K562 (cell line): ENCODE measurements around the gene HUNK. TPM values are rescaled to one million over a fixed set of nuclear protein-coding genes. Genes with fewer than 3 reads are reported as not detected.

ENCODE experiments used
- ATAC-seq: fragments of 200-7000 bp; cut with Tn5 transposase; 3 replicates; pipeline ENCODE4 v1.9.1; 2020; ENCODE audit warnings: moderate library complexity
- BruUV-seq: library from RNA; stranded (reverse); fragments of 400-500 nt; replicated peaks from 2 replicates; lab custom pipeline; 2021; lab: Mats Ljungman, UMichigan
- CTCF ChIA-PET: fragments of 300-600 bp; formaldehyde crosslinking; extraction: SDS; loops from one replicate; lab custom pipeline; 2021; ENCODE audit warnings: low intra/inter-chr PET ratio; lab: Yijun Ruan, JAX
- POLR2A ChIA-PET: fragments of 300-600, 350-650 bp; sonication (Branson Sonifier 250); formaldehyde crosslinking; extraction: SDS; loops from one replicate; lab custom pipeline; 2021; ENCODE audit warnings: antibody characterized with exemption, inconsistent platforms; lab: Yijun Ruan, JAX
- DNase-seq, 4 experiments: peaks; one replicate each; pipeline versions ENCODE4 v3.0.0 to v3.0.0-alpha.2; 2011 to 2018; ENCODE audit warnings: low spot score in 3 of 4, mixed read lengths in 3 of 4; ENCODE audit errors: extremely low read depth in 1 of 4
- FAIRE-seq: peaks from 2 replicates; lab custom pipeline; 2011; peaks lifted over from hg19 to GRCh38; lab: Jason Lieb, UNC
- H2AFZ ChIP-seq: 2 replicates; pipeline ENCODE4 v1.6.0; 2011; ENCODE audit warnings: low read depth, low read length, control low read depth, inconsistent platforms
- H3K27ac ChIP-seq: fragments of 200-600 bp; 3 replicates; pipeline ENCODE4 v1.8.0; 2011; ENCODE audit warnings: low read depth, mild to moderate bottlenecking, control low read depth, inconsistent platforms, low read length, moderate library complexity, mixed read lengths; ENCODE audit errors: extremely low read depth
- H3K27me3 ChIP-seq, 2 experiments: fragments of 300-600 bp in 1 of 2; 2 replicates in 1 of 2; 3 replicates in 1 of 2; pipeline versions ENCODE4 v1.6.0 to v1.8.0; 2011; ENCODE audit warnings: inconsistent platforms in 2 of 2, low read length in 2 of 2, mild to moderate bottlenecking in 1 of 2, mixed read lengths in 1 of 2, moderate library complexity in 1 of 2; ENCODE audit not compliant: control insufficient read depth in 2 of 2, insufficient read depth in 2 of 2
- H3K36me3 ChIP-seq: fragments of 300-600 bp; 3 replicates; pipeline ENCODE4 v1.8.0; 2011; ENCODE audit warnings: mild to moderate bottlenecking, low read length, inconsistent platforms; ENCODE audit not compliant: control insufficient read depth, insufficient read depth
- H3K4me1 ChIP-seq, 2 experiments: fragments of 200-600 bp in 1 of 2; replicated peaks in 1 of 2; 2 replicates in 1 of 2; 3 replicates in 1 of 2; pipeline versions ENCODE4 v1.5.1 to v1.8.0; 2011; ENCODE audit warnings: inconsistent platforms in 2 of 2, low read length in 2 of 2, mild to moderate bottlenecking in 1 of 2, mixed read lengths in 1 of 2, moderate library complexity in 1 of 2; ENCODE audit not compliant: control insufficient read depth in 2 of 2, insufficient read depth in 2 of 2
- H3K4me2 ChIP-seq: 2 replicates; pipeline ENCODE4 v1.6.1; 2011; ENCODE audit warnings: low read length, control low read depth, inconsistent platforms, mixed read lengths; ENCODE audit not compliant: insufficient read depth
- H3K4me3 ChIP-seq: fragments of 200-600 bp; sonication (generic), shearing (Covaris generic); 2 replicates; pipeline ENCODE4 v1.5.1; 2016; ENCODE audit warnings: control low read depth, inconsistent platforms
- H3K79me2 ChIP-seq: fragments of 200-600 bp; 3 replicates; pipeline ENCODE4 v1.8.0; 2011; ENCODE audit warnings: low read length, inconsistent platforms; ENCODE audit not compliant: control insufficient read depth, insufficient read depth
- H3K9ac ChIP-seq, 2 experiments: 2 replicates each; pipeline versions ENCODE4 v1.6.0 to v1.6.1; 2011; ENCODE audit warnings: low read depth in 2 of 2, low read length in 2 of 2, control low read depth in 1 of 2, inconsistent platforms in 1 of 2, mild to moderate bottlenecking in 1 of 2, mixed read lengths in 1 of 2; ENCODE audit not compliant: insufficient read depth in 1 of 2
- H3K9me1 ChIP-seq: one replicate; pipeline ENCODE4 v1.6.0; 2011; ENCODE audit warnings: inconsistent platforms, mild to moderate bottlenecking, low read length, moderate library complexity; ENCODE audit not compliant: control insufficient read depth, insufficient read depth
- H3K9me3 ChIP-seq: replicated peaks from 2 replicates; pipeline ENCODE4 v1.5.1; 2011; ENCODE audit warnings: low read depth, low read length, inconsistent platforms; ENCODE audit not compliant: control insufficient read depth, insufficient read depth
- H4K20me1 ChIP-seq: replicated peaks from 2 replicates; pipeline ENCODE4 v1.6.1; 2011; ENCODE audit warnings: low read length, inconsistent platforms, mixed read lengths; ENCODE audit not compliant: control insufficient read depth, insufficient read depth
- CBX2 ChIP-seq: fragments of 200-600 bp; sonication (generic); IDR thresholded peaks from one replicate; pipeline ENCODE4 v1.6.1; 2012; ENCODE audit warnings: mild to moderate bottlenecking, low read length, inconsistent platforms; ENCODE audit not compliant: insufficient read depth, poor library complexity, severe bottlenecking
- CC2D1A ChIP-seq: fragments of 450-650 bp; IDR thresholded peaks from 2 replicates; pipeline ENCODE4 v1.6.1; 2017; ENCODE audit warnings: mild to moderate bottlenecking
- DEAF1 ChIP-seq: fragments of 450-650 bp; formaldehyde crosslinking; IDR thresholded peaks from 2 replicates; pipeline ENCODE4 v1.4.0; 2020; ENCODE audit warnings: mild to moderate bottlenecking, moderate library complexity
- E2F4 ChIP-seq: sonication (generic); formaldehyde crosslinking; IDR thresholded peaks from 2 replicates; pipeline ENCODE4 v1.8.0; 2022; ENCODE audit warnings: mild to moderate bottlenecking, low read depth, missing genetic modification reagents
- EZH2 ChIP-seq: IDR thresholded peaks from 2 replicates; pipeline ENCODE4 v1.6.1; 2012; ENCODE audit warnings: low read depth, mild to moderate bottlenecking, inconsistent platforms, low read length, borderline replicate concordance
- FOSL1 ChIP-seq: fragments of 200-800 bp; sonication (Bioruptor generic); conservative IDR thresholded peaks from 2 replicates; pipeline ENCODE4 v1.6.1; 2016; ENCODE audit warnings: missing genetic modification characterization, missing compliant biosample characterization
- KLF13 ChIP-seq: fragments of 450-650 bp; IDR thresholded peaks from 2 replicates; pipeline ENCODE4 v1.6.1; 2016; ENCODE audit warnings: missing genetic modification characterization, low read depth, mild to moderate bottlenecking, missing compliant biosample characterization, moderate library complexity, borderline replicate concordance
- PRMT5 ChIP-seq: sonication (generic); formaldehyde crosslinking; IDR thresholded peaks from 2 replicates; pipeline ENCODE4 v1.5.0; 2020; ENCODE audit warnings: missing genetic modification reagents
- RBBP5 ChIP-seq: fragments of 200-600 bp; sonication (generic); IDR thresholded peaks from 2 replicates; pipeline ENCODE4 v1.6.1; 2012; ENCODE audit warnings: borderline replicate concordance, mild to moderate bottlenecking, low read length, control low read depth, inconsistent platforms; ENCODE audit not compliant: insufficient read depth, poor library complexity, severe bottlenecking
- SP2 ChIP-seq: IDR thresholded peaks from 2 replicates; pipeline ENCODE4 v1.6.1; 2011; ENCODE audit warnings: mild to moderate bottlenecking, low read depth, low read length, moderate library complexity; ENCODE audit not compliant: poor library complexity, severe bottlenecking; ENCODE audit errors: extremely low read depth
- ZEB2 ChIP-seq: fragments of 450-650 bp; IDR thresholded peaks from 2 replicates; pipeline ENCODE4 v1.6.1; 2016
- ZFP1 ChIP-seq: fragments of 450-650 bp; formaldehyde crosslinking; IDR thresholded peaks from 2 replicates; pipeline ENCODE4 v1.4.0; 2020; ENCODE audit warnings: mild to moderate bottlenecking, mixed read lengths
- ZNF165 ChIP-seq: fragments of 250-450 bp; sonication (Bioruptor Pico); IDR thresholded peaks from 2 replicates; pipeline ENCODE4 v1.4.0; 2020; ENCODE audit warnings: borderline replicate concordance
- ZNF184 ChIP-seq: sonication (generic); formaldehyde crosslinking; IDR thresholded peaks from 2 replicates; pipeline ENCODE4 v1.5.0; 2020; ENCODE audit warnings: missing genetic modification reagents
- ZNF280A ChIP-seq: fragments of 450-650 bp; IDR thresholded peaks from 2 replicates; pipeline ENCODE4 v1.6.1; 2018; ENCODE audit warnings: mild to moderate bottlenecking, low read depth; ENCODE audit not compliant: partially characterized antibody
- WGBS: fragments of 100-300 bp; shearing (Covaris generic); methylation state at CpG from one replicate; pipeline ENCODE4 v1.1.6; 2016; ENCODE audit warnings: low coverage, mixed read lengths; ENCODE audit not compliant: insufficient coverage; ENCODE audit errors: missing lambda C conversion rate; 5-methylcytosine and 5-hydroxymethylcytosine counted together
- in situ Hi-C: fragments of 300-500 bp; cut with MboI; formaldehyde crosslinking; loops from 4 replicates; pipeline ENCODE4 v1.15.0; 2018; ENCODE audit warnings: inconsistent platforms, mixed read lengths
- intact Hi-C: fragments of 100-400 bp; cut with micrococcal nuclease; formaldehyde crosslinking; loops from 2 replicates; pipeline ENCODE4 v1.14.2; 2022
- polyA plus RNA-seq, 8 experiments: library from polyadenylated mRNA; depleted of rRNA in 4 of 8; stranded (reverse) in 5 of 8; unstranded in 3 of 8; fragments of >200 nt; fragmentation: Nextera tagmentation in 2 of 8; fragmentation: Illumina TruSeq in 1 of 8; extraction: Ambion mirVana in 2 of 8; extraction: Trizol in 1 of 8; gene quantifications; 2 replicates each; pipeline versions ENCODE4 v1.2.1 to v1.2.3, GENCODE V29; 2011 to 2014; ENCODE audit warnings: inconsistent platforms in 1 of 8, missing spikeins in 1 of 8
- total RNA-seq, 7 experiments: library from RNA; depleted of rRNA in 6 of 7; stranded (reverse); fragments of >200 nt in 6 of 7; fragmentation: Illumina TruSeq in 2 of 7; extraction: Trizol in 2 of 7; gene quantifications; 2 replicates each; pipeline versions ENCODE4 v1.2.1 to v1.2.3, GENCODE V29; 2011 to 2021; ENCODE audit warnings: low replicate concordance in 1 of 7
- TF ChIP-seq, protein P1 (sequence below): fragments of 250-450 bp; sonication (Bioruptor Pico); IDR thresholded peaks from 2 replicates; pipeline ENCODE4 v1.8.0; 2021; ENCODE audit warnings: borderline replicate concordance, mild to moderate bottlenecking, moderate library complexity; ENCODE audit not compliant: poor library complexity, severe bottlenecking

The HUNK gene
- total and polyA plus RNA-seq, 9 of the 15 experiments (the other 6 are each of a cell fraction or from before 2014, with no cell fraction given) = not detected

DNA sequence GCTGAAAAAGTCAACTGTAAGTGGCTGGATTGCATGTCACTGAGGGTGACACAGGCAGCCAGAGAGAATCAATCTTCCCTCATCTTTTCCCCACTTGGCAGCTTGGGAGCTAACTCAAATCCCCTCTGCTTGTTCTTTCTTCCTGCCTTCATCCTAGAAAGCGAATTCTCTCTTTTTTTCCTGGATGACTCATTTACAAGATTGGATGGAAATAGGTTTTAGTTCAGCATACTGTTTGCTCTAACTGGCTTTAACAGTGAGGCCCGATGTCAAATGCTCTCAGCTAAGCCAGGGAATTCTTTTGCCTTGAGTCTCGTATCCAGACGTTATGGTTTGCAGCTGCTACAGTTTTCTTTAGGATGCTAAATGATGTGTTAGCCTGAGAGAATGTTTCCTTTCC is 72.7 kb downstream of the HUNK start:
- ATAC-seq = no peak
- Histone ChIP-seq H3K4me2 (no peak overlapping the region), H2AFZ (no peak overlapping the region), H4K20me1 (no peaks in the 10 kb centered on the region), H3K79me2 (no peaks in the 10 kb centered on the region), H3K27me3 (peaks cover 2 to 20% of the 10 kb centered on the region in 2 experiments; a peak in 3 of 5 replicates), H3K9ac (no peak overlapping the region), H3K4me1 (peaks cover 0 to 5% of the 10 kb centered on the region in 2 experiments; a peak in 1 of 5 replicates), H3K27ac (no peak overlapping the region), H3K9me3 (no peaks in the 10 kb centered on the region), H3K36me3 (no peaks in the 10 kb centered on the region), H3K9me1 (no peaks in the 10 kb centered on the region), H3K4me3 (no peak overlapping the region)
- intact Hi-C loops (no loop called here), in situ Hi-C loops (no loop called here)
- FAIRE-seq = no peak
- ChIA-PET CTCF (no interaction called here), POLR2A (no interaction called here)
- 0% methylated on average over 4 of the region's 4 CpGs for WGBS
- BruUV-seq = no TSS peak
- no peak for DNase-seq
- no peak for TF ChIP-seq DEAF1 (CRISPR knock-in tag)
- TF ChIP-seq PRMT5 (CRISPR knock-in tag) = no peak
- no peak for TF ChIP-seq E2F4
- TF ChIP-seq RBBP5 = no peak
- no peak for TF ChIP-seq ZNF280A
- no peak for TF ChIP-seq FOSL1 (tag)
- TF ChIP-seq ZEB2 = no peak
- TF ChIP-seq CBX2 = no peak
- no peak for TF ChIP-seq ZNF184
- no peak for TF ChIP-seq CC2D1A
- no peak for TF ChIP-seq ZNF165 (CRISPR knock-in tag)
- TF ChIP-seq, protein P1, sequence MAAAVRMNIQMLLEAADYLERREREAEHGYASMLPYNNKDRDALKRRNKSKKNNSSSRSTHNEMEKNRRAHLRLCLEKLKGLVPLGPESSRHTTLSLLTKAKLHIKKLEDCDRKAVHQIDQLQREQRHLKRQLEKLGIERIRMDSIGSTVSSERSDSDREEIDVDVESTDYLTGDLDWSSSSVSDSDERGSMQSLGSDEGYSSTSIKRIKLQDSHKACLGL = no peak
- TF ChIP-seq KLF13 = no peak
- TF ChIP-seq ZFP1 = no peak
- TF ChIP-seq EZH2 = no peak
- no peak for TF ChIP-seq SP2
